Activated naive CD4-positive, alpha-beta T cell treated with Interleukin-2 at 50 U/mL for 16 hours (primary cell): ENCODE results near the gene ZNF578.
"Not testable (repeated sequence)": the region's sequence is repeated elsewhere in the genome, so short reads cannot be mapped to it uniquely, and the experiment has no call there.

Source experiments
- DNase-seq: peaks from one replicate; pipeline ENCODE4 v3.0.0-alpha.2; 2020

ZNF578 gene

GRCh38 chr19:52518646-52519045, 65.3 kb downstream of the ZNF578 start:
- no peak for DNase-seq

DNA sequence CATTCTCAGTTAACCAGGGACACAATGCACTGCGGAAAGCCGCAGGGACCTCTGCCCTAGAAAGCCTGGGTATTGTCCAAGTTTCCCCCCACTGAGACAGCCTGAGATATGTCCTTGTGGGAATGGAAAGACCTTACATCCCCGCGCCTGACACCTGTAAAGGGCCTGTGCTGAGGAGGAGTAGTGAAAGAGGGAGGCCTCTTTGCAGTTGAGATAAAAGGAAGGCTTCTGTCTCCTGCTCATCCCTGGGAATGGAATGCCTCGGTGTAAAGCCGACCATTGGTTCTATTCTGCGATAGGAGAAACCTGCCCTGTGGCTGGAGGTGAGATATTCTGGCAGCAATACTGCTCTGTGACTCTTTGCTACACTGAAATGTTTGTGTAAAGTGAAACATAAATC, 65.8 kb downstream of the ZNF578 start:
- not testable (repeated sequence) for DNase-seq

GRCh38 chr19:52520013-52520412, 66.7 kb downstream of the ZNF578 start:
- DNase-seq, result no peak

GRCh38 chr19:52522551-52522950, 69.2 kb downstream of the ZNF578 start:
- no peak for DNase-seq

GRCh38 chr19:52524086-52524485, 70.7 kb downstream of the ZNF578 start:
- no peak for DNase-seq

DNA sequence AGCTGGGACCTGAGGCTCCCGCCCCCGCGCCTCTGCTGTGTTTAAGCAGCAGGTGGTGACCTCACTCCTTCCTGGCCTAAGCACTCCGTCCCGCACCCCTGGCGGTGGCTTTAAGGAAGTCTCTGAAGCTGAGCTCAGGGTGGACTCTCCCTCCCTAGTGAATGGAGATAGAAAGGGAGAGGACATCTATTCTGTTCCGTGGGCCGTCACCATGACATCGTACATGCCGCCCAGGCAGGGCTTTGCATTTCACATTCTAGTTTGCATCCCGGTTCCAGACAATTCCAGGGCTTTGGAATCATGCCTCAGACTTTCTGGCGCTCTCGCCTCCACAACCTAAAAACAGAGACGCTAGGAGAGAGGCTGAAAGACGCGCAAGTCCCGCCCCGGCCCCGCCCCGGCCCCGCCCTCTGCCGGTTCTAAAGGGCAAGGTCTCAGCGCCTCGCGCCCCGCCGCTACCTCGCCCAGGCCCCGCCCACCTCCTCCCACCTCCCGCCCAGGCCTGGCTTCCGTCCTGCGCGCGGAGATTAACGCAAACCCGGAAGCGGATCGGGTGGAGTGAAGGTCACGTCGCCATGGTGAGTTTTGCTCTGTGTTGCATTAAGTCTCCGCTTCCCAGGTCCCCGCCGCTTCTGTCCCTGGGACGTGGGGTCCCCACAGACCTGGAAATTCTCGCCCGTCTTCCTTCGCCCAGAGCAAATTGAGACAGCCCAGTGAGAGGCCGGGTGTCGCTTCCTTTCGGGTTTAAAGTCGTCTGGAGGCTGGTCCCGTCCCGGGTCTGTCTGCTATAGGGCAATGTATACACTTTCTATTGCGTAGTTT, 74.0 kb downstream of the ZNF578 start, which contains the start of gene ZNF808:
TSS of gene ZNF808 (plus strand) at position 535 of the 822 bp plus-strand sequence. CDS start 15,617 bp downstream, outside the sequence.
- peak; percentile 96 for DNase-seq

GRCh38 chr19:52527956-52528351, 74.6 kb downstream of the ZNF578 start:
- DNase-seq, result no peak

DNA sequence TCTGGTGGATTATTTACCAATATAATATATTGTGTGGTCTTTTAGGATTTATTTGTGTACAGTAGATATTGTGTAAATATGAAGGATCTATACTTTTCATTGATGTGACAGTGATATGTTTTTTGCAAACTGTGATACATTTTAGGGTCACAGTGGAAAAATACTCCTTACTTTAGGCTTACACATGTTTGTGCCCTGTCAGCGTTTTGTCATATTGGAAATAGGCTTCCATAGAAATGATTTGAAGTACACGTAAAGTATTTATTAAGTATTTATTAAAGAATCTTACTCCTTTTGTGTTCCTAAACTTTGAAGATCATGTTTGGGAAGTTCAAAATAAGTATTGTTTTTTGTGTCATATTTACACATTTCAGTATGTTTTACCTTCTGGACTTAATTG, 79.1 kb downstream of the ZNF578 start:
- no peak for DNase-seq

- no peak for DNase-seq
These were observed 80.5 kb downstream of the ZNF578 start for GRCh38 chr19:52533901-52534300.

GRCh38 chr19:52535385-52535770, 82.0 kb downstream of the ZNF578 start:
- peak; percentile 8 for DNase-seq

GRCh38 chr19:52535771-52536447, 82.6 kb downstream of the ZNF578 start:
- DNase-seq, result peak; percentile 91

GRCh38 chr19:52536448-52536800, 83.1 kb downstream of the ZNF578 start:
- DNase-seq, result peak; percentile 55

- not testable (repeated sequence) for DNase-seq
These were observed 85.5 kb downstream of the ZNF578 start for GRCh38 chr19:52538815-52539214.

GRCh38 chr19:52541176-52541575, 87.8 kb downstream of the ZNF578 start:
- DNase-seq, result not testable (repeated sequence)

DNA sequence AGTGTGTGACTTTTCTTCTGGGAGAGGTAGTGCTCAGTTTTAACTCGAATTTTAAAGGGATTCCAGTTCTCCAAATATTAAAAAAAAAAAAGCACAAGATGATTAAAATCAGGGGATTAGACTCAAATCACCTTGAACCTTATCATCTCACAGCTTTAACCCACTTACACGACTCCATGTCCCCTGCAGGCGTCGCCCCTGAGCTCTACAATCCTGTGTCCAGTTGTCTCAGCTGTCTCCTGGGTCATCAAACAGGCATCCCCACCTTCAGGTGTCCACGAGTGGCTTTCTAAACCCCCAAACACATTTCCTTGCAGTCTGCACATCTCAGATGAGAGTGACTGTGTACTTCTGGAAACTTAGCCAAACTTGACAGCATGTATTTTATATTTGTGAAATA, 88.3 kb downstream of the ZNF578 start:
- DNase-seq, result no peak

- DNase-seq, result not testable (repeated sequence)
These were observed 89.2 kb downstream of the ZNF578 start for GRCh38 chr19:52542541-52542940.

- peak; percentile 25 for DNase-seq
These were observed 89.8 kb downstream of the ZNF578 start for GRCh38 chr19:52542984-52543664.

GRCh38 chr19:52554216-52554971, 101.0 kb downstream of the ZNF578 start:
- DNase-seq, result no peak

- DNase-seq, result no peak
These were observed 104.1 kb downstream of the ZNF578 start for GRCh38 chr19:52557231-52557995.

DNA sequence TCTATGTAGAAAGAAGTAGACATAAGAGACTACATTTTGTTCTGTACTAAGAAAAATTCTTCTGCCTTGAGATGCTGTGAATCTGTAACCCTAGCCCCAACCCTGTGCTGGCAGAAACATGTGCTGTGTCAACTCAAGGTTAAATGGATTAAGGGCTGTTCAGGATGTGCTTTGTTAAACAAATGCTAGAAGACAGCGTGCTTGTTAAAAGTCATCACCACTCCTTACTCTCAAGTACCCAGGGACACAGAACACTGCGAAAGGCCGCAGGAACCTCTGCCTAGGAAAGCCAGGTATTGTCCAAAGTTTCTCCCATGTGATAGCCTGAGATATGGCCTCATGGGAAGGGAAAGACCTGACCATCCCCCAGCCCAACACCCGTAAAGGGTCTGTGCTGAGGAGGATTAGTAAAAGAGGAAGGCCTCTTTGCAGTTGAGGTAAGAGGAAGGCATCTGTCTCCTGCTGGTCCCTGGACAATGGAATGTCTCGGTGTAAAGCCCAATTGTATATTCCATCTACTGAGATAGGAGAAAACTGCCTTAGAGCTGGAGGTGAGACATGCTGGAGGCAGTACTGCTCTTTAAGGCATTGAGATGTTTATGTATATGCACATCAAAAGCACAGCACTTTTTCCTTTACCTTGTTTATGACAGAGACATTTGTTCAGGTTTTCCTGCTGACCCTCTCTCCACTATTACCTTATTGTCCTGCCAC, 105.5 kb downstream of the ZNF578 start:
- DNase-seq, result not testable (repeated sequence)

DNA sequence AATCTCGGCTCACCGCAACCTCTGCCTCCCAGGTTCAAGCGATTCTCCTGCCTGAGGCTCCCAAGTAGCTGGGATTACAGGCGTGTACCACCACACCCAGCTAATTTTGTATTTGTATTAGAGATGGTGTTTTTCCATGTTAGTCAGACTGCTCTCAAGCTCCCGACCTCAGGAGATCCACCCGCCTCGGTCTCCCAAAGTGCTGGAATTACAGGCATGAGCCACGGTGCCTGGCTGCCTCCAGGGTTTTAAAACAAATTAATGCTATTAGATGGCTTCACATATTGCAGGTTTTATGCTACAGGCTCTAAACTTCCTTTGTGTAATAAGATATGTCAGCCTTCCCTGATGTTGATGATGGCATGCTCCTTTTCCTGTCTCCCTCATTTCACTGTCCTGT, 108.3 kb downstream of the ZNF578 start:
- DNase-seq, result not testable (repeated sequence)
